Measurements from ENCODE around the gene LZTS2.
"Not testable (repeated sequence)": the region's sequence is repeated elsewhere in the genome, so short reads cannot be mapped to it uniquely, and the experiment has no call there.

LZTS2 gene

DNA sequence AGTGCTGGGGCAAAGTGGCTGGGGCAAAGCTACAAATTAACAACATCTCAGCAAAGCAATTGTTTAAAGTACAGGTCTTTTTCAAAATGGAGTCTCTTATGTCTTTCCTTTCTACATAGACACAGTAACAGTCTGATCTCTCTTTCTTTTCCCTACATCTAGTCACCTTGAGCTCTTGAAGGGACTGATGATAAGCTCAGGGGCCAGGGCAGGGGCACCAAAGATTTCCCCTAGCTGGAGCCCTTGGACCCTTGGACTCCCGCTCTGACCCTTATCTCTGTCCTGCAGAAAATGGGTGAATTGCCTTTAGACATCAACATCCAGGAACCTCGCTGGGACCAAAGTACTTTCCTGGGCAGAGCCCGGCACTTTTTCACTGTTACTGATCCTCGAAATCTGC, 34.8 kb downstream of the LZTS2 start:
- DNase-seq: not testable (repeated sequence)

DNA sequence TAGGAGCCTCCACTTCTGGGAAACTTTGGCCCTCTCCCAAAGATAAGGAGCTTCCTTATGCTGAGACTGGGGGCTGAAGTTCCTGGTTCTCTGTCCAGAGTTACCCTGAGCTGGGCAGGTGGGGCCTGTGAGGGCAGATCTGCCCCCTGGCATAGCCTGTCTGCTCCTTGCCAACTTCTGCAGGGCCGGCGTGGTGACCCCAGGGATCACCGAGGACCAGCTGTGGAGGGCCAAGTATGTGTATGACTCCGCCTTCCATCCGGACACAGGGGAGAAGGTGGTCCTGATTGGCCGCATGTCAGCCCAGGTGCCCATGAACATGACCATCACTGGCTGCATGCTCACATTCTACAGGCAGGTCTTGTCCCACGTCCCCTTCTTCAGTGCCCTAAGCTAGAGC, 35.7 kb downstream of the LZTS2 start:
- no peak for DNase-seq

DNA sequence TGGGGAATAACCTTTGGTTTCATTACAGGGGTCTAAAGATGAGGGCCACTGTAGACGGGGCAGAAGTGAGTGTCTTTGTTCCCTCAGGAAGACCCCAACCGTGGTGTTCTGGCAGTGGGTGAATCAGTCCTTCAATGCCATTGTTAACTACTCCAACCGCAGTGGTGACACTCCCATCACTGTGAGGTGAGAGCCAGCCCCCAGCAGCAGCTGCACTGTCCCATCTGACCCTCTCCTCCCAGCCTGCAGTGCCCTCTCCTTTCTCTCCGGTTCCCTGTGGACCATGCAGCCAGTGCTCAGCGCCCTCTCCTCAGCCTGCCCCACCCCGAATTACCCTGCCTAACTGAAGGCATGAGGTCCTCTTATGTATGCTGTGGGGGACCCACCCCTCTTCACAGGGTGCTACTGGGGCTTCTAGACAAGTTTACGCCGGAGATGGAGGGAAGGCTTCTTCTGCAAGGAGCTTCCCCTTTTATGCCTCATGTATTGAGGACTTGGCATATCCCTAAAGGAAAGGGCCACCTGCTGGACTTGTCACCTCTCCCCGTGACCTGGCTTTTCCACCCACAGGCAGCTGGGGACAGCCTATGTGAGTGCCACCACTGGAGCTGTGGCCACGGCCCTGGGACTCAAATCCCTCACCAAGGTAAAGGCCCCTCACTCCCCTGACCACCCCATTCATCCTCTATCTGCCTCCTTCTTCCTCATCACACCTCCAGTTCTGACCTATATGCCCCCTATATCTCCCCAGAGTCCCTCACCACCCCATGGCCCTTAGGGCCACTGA, 36.5 kb downstream of the LZTS2 start:
- DNase-seq: no peak

DNA sequence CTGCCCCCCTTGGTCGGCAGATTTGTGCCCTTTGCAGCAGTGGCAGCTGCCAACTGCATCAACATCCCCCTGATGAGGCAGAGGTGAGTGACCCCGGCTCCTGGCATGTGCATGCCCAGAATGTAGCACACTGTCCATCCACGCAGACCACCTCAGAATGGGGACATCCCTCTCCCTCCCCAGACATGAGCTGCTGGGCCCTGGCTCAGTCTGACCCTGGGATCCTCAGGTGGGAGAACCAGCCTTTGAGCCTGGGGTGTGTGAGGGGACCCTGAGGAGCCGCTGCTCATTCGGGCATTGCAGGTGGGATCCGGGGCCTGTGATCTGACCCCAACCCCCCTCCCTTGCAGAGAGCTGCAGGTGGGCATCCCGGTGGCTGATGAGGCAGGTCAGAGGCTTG, 37.1 kb downstream of the LZTS2 start:
- DNase-seq: no peak

DNA sequence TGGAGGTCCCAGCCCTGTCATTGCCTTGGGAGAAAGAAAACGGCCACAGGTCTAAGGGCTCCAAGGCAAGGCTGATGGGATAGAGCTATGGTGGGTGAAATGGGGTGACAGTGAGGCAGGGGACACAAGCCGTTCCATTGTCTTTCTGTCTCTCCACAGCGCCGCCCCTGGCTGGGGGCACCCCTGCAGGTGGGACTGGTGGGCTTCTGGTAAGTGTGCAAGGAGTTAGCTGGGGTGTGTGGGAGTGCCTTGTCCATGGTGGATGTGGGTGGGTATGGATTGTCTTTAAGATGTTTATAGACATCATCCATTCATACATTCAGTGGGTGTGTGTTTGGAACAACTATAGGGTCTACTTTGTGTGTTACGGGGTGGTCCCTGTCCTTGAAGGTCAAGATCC, 38.9 kb downstream of the LZTS2 start:
- DNase-seq: no peak

DNA sequence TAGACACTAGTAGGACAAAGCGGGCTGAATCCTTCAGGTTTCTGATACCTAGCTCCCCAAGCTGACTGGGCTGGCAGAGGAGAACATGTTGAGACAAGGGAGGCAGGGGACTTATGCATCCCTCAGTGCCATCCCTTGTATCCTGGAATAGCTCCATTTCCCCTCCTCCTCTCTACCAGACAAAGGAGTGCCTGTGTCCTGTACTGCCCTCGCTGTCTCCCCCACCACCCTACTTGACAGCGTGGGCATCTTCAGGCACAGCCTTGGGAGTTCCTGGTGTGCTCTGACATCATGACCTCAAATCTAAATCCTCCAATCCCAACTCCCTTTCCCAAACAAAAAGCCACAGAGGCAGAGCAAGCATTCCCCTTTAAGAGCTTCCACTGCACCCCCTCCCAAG, 40.5 kb downstream of the LZTS2 start:
- no peak for DNase-seq

DNA sequence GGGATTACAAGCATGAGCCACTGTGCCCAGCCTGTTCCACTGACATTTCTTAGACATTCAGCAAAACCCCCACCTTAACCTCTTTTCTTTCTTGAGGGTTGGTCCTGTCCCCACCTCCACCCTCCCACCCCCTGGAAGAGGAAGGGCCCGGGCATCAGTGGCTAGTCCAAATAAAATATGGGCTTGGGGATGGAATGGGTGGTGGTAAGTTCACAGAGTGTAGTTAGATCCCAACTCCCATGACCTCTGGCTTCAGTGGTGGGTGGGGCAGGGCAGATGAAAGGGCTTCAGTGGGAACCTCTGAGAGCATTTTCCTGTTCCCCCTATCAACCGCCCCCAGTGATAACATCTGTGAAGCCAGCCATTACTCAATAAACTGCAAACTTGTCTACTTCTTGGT, 41.2 kb downstream of the LZTS2 start:
- no peak for DNase-seq

DNA sequence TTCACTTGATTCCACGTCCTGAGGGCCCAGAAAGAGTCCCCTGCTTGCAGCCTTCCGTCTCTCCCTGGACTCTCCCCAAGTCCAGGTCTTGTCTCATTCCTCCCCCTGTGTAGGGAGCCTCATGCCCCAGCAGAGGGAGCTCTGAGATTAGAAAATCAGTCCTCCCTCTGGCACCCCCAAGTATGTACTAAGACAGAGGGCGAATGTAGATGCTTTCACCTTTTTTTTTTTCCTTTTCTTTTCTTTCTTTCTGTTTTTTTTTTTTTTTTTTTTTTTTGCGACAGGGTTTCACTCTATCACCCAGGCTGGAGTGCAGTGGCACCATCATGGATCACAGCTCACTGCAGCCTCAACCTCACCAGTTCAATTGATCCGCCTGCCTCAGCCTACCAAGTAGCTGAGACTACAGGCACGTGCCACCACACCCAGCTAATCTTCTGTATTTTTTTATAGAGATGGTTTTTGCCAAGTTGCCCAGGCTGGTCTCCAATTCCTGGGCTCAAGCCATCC, 41.7 kb downstream of the LZTS2 start:
- DNase-seq: peak; percentile 84

DNA sequence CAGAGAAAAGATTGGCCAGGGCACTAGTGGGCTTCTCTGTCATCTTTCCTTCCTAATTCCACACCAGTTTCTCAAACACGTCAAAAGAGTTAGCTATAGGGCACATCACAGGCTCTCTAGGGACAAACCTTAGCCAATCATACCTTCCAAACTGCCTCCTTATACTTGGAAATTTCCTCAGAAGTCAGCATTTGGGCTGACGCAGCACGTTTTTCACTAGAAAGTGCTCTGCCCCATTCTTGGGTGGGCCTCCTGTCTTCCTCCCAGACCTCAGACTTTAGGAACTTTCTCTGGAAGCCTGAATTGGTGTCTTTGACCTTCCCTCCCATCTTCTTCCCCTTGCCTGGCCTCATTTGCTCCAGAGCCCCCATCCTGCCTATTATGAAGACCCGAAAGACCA, 42.5 kb downstream of the LZTS2 start:
- no peak for DNase-seq

DNA sequence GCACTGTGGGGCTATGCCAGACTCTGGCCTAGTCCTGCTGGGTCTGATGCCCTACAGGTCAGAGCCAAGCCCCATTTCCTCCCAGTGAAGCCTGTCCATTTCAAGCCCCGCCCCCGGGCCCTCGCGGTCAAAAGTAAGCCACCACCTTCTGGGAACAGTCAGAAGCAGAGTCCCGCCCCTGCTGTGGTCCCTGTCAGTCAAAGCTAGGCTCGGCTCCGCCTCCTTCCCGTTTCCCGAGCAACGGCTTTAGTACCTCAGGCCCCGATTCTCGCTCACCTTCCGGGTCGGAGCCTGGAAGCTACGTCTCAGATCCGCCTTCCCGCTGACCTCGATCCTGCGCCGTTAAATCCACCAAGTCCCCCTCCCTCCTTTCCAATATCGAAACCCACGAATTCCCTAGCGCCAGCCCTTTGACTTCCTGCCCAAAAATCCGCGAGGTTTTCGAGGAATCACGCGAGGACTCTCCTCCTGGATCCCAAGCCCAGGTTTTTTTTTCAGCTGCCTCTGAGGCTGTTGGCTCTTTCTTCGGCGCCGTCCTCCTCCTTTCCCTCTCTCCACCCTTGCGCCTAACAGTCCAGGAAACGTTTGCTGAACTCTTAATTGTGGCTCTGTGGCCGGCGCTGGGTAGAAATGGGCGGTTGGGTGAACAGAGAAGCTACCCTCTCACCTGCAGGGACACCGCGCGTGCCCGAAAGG, 43.2 kb downstream of the LZTS2 start:
- peak; percentile 88 for DNase-seq

DNA sequence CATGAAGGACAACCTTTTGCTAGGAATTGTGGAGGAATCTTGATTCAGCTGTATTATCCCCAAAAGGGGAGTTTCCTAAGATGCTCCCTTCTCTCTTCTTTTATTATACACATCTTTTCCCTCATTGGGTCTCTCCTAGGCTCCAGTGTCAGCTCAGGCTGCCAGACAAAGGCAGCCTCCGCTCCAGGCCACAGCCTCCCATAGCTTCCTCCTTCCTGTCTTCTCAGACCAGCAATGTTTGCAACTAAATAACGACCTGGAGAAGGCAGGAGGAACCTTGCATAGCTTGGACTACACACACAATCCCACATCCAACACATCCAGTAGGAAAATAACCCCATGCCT, 43.7 kb downstream of the LZTS2 start:
- DNase-seq: no peak

DNA sequence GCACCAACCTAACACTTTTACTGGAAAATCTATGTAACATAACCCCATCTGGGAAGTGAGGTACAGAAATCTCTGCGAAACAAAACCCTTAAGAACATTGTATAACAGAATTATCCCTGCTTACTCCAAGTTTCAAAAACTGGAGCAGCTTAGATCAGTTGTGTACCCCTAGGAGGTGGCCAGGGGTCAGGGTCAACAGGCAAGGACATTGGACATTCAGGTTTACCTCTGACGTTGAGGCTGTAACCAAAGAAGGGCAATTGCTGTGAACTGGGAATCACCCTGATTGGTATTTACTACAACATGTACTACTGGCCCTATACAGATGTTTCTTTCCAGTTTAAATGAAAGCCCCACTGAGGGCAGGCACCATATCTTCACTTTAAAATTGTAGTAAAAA, 44.5 kb downstream of the LZTS2 start:
- DNase-seq: no peak

DNA sequence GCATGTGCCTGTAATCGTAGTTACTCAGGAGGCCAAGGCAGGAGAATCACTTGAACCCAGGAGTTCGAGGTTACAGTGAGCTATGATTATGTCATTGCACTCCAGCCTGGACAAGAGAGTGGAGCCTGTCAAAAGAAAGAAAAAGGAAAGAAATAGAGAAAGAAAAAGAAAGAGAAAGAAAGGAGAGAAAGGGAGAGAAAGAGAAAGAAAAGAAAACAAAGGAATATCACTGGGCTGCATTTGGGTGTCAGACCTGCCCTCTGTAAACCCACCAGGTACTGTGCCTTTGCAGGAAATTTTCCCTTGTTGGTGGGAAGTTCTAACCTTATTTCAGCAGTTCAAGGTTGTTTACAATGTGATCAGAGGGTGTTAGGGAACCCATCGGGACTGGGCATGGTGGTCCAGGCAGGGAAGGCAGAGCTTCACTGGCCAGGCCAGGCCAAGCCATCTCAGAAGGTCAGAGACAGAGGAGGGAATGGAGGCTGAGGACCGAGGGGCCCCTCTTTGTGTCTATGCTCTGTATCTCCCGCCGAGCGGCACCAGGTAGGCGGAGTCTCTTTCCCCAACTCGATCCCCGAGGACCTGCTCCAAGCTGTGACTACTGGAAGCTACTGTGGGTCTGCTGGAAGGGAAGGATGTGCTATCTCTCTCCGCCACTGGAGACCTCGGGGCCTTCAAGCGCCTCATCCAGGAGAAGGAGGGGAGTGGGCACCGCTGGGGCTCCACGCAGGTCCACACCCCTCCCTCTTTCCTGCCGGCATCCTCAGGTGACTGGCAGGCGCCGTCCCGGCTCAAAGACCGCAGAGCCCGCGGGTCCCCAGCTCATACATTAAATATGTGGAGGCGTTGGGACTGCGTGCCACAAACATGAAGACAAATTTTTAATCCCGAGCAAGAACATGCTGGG, 47.0 kb downstream of the LZTS2 start:
- no peak for DNase-seq

DNA sequence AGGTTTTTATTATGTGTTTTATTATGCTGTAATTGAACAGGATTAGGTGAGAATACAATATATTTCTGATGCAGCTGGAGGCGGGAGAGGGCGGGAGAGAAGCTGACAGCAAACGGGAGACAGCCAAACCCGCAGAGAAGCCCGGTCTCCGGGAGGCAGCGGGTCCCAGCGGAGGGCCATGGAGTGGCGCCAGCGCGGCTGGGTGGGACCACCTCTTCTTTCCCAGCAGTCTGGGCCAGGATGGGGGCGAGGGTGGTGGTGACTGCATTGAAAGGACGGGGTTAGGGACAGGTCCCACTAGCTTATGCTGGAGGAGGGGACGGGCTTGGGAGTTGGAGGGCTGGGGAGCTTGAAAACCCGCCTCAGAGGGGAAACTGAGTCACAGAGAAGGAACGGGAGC, 47.7 kb downstream of the LZTS2 start:
- DNase-seq: no peak

DNA sequence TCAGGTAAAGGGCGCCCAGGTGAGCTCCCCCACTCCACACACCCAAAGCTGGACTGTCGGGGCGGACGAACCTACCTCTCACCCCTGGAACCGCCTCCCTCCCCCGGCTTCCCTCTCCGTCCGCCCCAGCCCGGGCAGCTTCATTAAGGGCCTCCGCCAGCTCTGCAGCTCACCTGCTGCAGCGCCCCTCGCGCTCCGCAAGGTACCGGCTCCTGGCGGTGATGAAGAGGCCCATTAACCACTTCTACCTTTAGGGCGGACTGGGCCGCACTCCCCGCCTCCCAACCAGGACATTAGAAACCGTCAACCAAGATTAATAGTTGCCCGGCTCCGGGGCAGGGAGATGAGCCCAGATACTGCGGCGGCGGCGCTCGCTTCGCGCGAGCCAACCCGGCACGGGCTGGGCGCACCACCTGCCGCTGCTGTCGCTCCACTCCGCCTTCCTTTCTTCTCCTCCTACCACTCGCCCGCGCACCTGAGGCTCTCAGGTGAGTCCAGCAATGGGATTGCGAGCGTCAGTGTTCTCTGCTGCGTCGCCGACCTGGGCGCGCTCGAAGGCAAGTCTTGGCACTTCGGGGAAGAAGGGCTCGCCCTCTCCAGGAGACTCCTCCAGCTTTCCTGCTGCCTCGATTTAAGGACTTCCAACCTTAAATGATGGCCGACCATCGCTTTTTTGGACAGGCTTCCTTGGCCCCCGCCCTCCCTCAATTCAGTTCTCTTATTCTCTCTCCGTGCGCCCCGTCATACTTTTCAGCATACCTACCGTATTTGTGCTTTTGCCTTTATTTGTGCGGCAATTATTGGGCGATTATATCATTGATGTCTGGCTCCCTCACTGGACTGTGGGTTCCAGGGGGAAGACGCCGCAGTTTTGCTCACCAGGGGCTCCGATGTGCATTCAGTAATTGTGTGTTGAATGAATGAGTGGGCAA, 48.6 kb downstream of the LZTS2 start:
- no peak for DNase-seq

DNA sequence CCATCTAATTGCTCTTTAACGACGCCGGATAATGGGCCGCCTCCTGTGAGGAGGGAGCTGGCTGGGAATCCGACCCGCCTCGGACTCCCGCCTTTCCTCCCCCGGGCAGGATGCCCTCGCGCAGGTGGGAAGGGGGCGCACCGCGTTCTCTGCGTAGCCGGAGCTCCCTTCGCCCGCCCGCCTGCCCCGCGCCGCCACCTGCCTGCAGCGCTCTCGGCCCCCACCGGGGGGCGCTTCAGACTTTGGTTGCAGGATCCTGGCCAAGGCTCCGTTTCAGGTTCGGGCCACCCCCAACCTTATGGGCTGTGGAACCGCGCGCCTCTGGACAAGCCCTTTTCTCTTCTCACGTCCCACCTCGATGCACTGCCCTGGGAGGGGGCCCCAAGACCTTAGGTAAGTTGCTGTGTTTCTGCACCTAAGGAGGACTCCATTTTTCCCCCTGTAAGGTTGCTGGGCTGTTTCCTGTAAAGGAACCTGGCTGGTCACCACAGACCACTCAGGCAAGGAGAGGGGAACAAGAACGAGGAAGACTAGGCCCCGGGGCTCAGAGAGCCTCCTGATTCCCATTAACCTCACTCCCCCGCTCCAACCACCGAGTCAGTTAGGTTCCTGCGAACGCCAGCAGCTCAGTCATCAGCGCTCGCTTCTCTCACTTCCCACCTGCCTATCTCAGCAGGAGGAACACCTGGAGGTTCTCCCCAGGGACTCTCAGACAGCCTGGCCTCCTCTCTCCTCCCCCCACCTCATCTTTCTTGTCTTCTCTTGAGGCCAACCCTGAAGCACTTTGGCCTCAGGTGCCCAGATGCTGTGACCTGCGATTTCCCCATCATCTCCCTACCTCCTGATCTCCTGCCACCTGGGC, 50.8 kb downstream of the LZTS2 start:
- peak; percentile 83 for DNase-seq

DNA sequence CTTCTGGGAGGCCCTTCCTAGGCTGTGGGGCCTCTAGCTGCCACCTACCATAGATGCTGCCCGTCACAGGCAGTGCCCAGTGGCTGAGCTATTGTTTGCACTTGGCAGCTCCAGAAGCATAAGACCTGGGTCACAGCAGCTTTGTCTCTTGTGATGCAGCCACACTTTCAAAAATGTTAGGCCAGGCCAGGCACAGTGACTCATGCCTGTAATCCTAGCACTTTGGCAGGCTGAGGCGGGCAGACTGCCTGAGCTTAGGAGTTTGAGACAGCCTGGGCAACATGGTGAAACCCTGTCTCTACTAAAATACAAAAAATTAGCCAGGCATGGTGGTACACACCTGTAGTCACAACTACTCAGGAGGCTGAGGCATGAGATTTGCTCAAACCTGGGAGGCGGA, 52.7 kb downstream of the LZTS2 start:
- DNase-seq: no peak

DNA sequence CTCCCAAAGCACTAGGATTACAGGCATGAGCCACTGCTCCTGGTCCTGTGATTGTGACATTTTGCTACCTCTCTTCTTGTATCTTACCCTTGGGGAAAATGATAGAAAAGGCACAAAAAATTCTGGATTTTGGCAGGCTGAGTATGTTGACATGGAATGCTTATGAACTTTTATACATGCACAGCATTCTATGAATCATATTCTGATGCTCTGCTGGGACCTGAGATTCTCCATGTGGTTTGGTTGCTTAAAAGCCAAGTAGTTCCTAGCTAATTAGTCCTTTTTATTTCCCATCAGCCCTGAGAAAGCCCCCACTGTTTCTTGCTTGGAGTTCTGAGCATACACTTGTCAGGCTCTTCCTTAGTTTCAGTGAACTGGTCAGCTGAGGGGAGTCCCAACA, 53.9 kb downstream of the LZTS2 start:
- no peak for DNase-seq

DNA sequence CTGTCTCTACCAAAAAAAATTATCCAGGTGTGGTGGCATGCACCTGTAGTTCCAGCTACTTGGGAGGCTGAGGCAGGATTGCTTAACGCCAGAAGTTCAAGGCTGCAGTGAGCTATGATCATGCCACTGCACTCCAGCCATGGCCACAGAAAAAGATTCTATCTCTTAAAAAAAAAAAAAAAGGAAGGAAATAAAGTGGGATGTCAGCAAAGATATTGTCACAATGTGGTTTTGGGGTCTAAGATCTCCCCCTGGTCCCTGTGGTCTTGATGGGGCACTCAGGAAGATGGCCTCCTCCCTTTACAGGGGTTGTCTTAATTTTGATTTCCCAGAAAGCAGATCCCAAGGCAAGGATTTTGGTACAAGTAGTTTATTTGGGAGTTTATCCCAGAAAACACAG, 54.7 kb downstream of the LZTS2 start:
- DNase-seq: no peak

DNA sequence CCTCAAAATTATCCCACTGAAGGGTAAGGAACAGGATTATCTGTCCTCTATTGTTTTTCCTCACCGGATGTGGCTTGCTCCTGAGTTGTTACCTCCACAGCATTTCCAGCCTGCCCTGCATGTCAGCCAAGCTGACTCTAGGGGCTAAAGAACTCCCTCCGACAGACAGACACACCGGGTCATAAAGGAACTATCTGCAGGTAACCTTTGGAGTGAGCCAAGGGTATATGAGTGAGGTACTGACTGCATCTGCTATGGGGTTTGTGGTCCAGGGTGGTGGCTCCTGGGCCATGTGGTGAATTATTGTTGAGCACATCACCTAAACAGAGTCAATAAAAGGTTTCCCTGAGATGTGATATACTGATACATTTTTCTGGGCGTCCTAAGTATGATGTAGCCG, 55.3 kb downstream of the LZTS2 start:
- no peak for DNase-seq

DNA sequence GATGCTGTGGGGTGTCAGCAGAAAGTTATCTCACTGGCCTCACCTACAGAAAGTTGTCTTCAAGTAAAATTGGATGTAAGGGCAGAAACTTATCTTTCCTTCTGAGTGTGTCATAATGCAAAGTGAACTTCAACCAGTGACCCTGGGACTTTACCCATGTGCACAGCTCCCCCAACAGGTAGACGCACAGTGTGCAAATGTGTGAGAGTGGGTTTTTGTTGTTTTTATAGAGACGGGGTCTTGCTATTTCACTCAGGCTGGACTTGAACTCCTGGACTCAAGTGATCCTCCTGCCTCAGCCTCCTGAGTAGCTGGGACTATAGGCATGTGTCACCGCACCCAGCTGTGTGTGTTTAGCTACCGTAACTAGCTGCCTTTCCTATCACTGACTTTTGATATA, 55.8 kb downstream of the LZTS2 start:
- DNase-seq: no peak
